HG03460 (cell line): ENCODE results near the gene IFIT2.
"Not testable (repeated sequence)": the region's sequence is repeated elsewhere in the genome, so short reads cannot be mapped to it uniquely, and the experiment has no call there.

Experiments
- ATAC-seq: cut with Tn5 transposase; IDR thresholded peaks from one replicate; pipeline ENCODE4 v1.9.1; 2021; ENCODE audit not compliant: unreplicated experiment

The IFIT2 gene

DNA sequence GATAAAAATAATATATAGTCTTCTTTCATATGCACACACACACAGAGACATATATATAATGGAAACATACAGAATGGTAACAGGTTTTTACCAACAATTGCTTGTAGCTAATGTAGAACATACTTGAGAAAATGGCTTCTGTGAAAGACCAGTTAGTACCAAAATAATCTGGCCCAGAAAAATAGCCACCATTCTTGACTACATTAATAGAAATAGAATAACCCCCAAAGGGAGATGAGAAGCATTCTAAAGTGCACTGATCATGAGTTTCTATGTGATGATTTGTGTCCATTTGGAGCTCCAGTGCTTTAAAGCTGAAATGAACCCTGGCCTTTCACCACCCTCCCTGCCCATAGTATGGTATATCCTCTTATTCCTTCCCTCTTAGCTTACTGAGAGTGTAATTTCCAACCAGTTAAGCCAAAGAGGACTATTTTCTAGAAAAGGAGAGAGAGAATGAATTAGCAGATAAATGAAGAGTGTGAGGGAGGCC is 22.9 kb upstream of the IFIT2 start:
- no peak for ATAC-seq

DNA sequence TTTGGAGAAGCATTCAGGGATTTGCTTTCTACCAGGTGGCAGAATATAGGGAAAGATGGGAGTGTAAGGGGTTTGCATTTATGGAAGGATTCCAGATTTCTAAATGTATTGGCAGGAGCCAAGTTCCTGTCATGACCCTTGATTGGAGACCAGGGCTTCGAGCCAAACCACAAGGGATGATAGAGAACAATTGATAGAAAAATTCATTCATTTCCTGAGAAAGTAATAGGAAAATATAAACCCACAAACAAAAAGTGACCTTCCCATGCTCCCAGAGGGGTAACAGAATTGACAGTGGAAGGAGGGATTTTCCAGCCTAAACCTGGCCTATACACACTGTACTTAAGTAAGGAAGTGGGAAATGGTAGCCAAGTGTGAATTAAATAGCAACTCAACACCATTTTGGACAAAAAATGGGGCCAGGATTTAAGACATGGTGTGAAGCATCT is 22.4 kb upstream of the IFIT2 start:
- ATAC-seq: no peak

DNA sequence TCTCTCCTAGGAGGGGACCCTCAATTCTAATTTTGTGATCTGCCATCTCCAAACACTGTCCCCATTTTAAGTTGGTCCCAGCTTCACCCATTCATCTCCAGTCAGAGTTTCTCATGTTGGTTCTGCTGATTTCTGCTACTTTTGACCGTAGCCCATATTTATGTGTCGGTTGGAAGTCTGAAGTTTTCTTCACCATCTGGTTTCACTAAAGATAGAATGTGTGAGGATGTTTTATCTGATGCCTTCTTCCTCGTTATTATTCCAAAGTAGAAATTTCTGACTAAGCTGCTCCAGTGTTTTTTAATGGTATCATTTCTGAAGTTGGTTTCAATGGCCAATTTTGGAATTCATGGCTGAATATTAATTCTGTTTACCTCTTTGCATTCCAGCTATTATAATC is 21.3 kb upstream of the IFIT2 start:
- ATAC-seq: no peak

DNA sequence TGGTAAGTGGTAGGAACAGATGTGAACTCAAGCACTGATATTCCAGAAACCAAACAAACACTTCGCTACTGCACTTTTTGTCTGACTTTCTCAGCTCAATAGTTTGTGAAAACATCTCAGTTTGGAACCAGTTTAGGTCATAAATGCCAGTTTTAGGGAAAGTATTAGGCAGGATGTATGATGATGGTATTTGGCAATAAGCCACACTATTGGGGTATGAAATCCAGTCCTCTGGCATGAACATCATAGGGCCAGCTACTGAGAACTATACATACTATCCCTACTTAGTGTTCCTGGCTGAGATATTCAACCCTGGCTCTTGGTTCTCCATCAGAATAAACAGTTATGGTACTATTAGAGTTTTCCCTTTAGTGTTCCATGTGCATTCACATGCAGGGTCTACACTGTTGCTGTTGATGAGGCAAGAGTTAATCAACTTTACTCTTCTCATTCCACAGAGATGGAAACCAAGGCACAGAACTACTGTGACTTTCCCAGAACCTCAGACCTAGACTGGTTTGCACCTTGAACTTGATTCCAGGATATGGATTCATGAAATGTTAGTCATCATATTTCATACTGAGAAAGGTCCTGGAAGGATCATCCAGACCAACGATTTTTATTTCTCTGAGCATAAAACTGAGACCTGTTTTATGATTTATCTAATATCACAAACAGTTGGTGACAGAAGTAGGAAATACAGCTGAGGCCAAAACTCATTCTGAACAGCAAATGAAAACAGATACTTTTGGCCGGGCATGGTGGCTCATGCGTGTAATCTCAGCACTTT is 20.0 kb upstream of the IFIT2 start:
- ATAC-seq: no peak

DNA sequence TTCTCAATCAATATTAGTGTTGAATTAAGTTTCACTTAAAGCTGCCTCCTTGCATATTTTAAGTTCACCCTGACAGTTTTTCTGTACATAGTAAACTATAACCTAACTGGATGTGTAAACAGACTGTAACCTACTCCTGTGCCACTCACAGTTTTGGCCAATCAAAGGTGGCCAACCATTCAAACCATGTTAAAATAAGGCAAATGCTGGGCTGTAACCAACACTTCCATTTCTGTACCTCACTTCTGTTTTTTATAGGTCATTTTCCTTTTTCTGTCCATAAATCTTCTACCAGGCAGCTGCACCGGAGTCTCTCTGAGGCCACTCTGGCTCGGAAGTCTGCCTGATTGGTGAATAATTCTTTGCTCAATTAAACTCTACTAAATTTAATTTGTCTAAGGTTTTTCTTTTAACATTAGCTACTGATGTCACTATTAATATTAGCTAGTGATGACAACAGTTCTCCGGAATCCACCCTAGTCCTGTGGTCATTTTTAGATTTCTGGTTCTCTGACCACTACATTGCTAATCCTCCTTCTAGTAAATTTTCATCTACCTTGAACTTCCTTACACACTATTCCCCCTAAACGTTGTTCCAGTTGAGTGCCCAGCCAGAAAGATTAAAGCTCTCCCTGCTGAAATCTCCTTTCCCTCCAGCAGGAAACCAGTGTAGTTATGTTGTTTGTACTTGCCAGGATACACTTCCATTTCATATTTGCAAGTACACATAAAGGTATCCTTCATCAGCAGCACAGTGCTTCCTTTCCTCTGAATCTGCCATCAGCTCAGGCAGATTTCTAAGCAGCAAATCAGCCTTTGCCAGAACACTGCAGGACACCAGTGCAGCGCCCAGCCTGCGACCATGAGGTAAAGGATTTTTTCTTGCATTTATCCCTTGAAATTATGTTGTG is 18.6 kb upstream of the IFIT2 start:
- no peak for ATAC-seq

DNA sequence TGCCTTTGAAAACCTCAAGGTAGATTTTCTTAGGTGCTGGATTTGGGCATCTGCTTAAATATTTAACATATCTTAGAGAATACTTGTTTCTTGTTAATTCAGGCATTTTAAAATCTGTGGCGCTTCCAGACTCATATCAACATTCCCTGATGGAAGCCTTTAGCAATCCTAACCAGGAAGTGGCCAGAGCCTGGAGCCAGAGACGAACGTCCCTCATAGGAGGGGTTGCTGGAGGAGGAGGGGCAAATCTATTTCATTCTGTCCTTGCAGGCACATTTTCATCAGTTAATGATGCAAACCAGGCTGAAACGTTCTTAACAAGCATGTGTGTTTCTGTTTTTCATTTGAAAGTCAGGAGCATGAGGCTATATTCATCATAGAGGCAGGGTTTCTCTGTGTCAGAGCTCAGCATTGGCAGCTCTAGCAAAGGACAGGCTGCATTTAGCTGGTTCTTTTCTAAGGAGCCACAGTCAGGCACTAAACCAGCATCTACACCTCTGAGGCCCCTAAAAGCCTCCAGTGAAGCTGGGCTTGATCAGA is 17.8 kb upstream of the IFIT2 start:
- ATAC-seq: no peak

DNA sequence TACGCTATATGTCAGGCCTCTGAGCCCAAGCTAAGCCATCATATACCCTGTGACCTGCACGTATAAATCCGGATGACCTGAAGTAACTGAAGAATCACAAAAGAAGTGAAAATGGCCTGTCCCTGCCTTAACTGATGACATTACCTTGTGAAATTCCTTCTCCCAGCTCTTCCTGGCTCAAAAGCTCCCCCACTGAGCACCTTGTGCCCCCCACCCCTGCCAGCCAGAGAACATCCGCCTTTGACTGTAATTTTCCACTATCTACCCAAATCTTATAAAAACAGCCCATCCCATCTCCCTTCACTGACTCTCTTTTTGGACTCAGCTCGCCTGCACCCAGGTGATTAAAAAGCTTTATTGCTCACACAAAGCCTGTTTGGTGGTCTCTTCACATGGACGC is 17.1 kb upstream of the IFIT2 start:
- ATAC-seq: not testable (repeated sequence)

DNA sequence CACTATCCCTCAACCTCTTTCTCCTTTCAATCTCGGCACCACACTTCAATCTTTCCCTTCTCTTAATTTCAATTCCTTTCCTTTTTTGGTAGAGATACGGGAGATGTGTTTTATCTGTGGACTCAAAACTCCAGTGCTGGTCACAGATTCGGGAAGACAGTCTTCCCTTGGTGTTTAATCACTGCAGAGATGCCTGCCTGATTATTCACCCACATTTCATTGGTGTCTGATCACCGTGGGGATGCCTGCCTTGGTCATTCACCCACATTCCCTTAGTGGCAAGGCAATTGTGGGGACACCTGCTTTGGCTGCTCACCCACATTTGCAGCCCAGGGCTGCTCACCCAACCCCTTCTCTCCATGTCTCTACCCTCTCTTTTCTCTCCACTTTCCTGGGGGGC is 16.5 kb upstream of the IFIT2 start:
- not testable (repeated sequence) for ATAC-seq

DNA sequence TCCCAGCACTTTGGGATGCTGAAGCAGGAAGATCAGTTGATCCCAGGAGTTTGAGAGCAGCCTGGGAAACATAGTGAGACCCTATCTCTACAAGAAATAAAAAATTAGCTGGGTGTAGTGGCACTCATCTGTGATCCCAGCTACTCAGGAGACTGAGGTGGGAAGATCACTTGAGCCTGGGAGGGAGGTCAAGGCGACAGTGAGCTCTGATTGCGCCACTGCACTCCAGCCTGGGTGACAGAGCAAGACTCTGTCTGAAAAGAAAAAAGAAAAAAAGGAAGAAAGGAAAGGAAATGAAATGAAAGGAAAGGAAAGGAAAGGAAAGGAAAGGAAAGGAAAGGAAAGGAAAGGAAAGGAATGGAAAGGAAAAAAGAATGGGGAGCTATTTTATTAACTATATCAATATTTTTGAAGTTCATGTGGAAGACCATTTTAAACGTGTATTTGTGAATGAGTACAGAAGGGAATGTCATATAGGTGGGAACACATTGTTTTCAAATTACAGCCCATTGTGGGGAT is 7.1 kb upstream of the IFIT2 start:
- no peak for ATAC-seq

DNA sequence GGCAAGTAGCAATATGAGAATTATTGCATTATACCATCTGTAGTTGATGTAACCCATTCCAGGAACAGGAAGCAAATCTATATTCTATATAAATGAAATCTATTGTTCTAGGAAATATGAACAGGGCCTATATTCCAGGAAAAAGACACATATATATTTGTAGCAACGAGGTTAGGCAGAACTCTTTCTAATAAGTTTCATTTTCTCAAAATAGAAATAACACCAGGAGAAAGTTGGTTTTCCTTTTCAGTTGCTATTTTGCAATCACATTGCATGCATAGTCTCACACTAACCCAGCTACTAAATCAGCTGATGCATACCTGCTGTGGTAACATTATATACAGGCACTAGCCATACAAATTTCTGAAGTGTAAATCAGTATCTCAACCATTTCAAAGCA is 6.2 kb upstream of the IFIT2 start:
- no peak for ATAC-seq

DNA sequence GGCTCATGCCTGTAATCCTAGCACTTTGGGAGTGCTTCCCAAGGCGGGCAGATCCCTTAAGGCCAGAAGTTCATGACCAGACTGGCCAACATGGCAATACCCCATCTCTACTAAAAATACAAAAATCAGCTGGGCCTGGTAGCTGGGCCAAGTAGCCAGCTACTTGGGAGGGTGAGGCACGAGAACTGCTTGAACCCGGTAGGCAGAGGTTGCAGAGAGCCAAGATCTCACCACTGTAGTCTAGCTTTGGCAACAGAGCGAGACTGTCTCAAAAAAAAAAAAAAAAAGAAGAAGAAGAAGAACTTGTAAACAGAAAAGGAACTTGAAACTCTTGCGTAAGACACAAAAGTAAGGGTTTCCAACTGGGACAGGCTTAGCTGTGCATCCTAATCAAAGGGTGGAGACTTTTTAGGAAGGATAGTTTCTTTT is 5.6 kb upstream of the IFIT2 start:
- ATAC-seq: no peak

DNA sequence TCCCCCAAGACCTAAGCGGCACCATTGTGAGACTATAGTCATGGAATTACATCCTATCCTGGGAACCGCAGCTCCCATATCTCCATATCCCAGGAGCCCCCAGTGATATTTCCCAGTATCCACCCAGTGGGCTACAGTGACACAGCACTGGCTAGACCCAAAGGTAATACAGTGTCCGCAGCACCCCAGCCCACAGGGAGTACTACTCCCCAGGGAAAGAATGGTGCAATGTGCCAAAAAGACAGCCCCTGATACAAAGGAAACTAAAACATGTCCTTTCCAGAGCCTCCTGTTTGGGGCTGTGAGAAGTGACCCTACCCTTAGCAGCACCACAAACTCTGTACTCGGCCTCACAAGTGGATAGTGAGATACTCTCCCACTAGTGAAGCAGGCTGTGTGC is 4.5 kb upstream of the IFIT2 start:
- no peak for ATAC-seq

DNA sequence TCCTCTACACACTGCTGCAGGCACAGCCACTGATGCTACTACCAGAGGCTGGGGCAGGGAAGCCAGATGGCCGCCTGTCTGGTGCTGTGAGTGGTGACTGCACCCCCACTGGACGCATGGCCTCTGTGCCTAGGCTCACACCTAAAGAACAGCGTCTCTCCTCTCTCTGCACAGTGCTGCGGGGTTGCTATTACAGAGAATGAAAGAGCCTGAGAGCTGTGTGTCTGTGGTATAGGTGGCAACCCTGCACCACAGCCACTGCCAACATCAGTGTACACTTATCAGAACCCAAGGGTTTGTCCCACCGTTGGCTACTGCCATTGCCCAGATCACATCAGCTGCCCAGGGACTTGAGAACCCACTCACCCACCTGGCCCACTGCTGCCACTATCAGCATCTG is 4.1 kb upstream of the IFIT2 start:
- no peak for ATAC-seq

DNA sequence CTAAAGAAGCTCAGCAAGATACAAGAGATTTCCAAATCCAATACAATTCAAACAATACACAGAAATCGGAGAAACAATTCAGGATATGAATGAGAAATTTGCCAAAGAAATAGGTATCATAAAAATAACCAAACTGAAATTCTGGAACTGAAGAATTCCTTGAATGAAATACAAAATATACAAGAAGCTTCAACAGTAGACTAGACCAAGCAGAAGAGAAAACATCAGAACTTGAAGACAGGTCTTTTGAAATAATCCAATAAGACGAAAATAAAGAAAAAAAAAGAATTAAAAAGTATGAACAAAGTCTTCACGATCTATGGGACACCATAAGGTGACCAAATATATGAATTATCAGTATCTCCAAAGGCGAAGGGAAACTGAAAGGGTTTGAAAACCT is 2.8 kb upstream of the IFIT2 start:
- no peak for ATAC-seq

DNA sequence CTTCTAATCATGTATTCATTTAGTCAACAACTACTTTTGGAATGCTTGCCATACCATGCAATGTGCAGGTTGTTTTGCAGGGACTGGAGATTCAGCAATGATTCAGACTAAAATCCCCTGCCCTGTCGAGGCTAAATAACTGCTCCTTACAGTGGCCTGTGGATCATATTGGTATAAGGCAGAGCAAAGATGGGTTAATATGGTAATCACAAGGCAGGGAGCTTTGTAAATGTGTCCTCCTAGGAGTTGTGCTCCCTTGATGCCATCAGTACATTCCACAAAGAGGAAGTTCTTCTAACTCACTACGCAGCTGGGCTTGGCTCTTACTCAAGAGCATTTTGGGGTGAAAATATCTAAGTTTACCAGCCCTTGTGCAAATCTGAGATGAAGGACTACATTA is 614 bp upstream of the IFIT2 start:
- ATAC-seq: no peak

DNA sequence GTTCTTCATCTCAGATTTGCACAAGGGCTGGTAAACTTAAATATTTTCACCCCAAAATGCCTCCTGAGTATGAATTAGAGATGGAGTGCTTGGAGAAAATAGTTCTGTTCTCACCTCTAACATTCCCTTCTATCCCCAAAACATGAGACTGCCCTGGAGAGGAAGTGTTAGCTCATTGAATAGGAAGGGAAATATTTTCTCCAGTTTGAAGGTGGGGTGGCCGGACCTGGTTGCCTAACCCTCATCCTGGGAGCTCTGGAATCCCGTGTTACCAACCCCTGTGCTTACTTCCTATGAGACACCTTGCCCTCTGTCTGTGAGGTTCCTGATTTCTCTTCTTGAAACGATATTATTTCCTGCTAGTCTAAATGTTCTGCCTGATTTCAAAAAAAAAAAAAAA is 779 bp downstream of the IFIT2 start:
- no peak for ATAC-seq

DNA sequence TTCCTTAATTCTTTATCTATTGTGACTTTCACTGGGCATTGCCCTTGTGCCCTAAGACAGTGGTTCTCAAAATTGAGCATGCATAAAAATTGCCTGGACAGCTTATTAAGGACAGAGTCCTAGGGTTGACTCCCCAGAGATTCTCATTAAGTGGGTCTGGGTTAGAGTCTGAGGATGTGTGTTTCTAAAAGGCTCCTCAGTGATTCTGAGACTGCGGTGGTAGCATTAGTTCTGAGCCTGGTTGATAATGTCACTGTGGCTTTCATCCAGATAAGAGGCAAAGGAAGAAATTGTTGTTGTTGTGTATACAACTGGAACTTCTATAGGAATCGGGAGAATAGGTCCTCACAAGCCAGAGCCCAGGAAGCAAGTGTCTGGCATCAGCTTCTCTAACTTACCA is 1.3 kb downstream of the IFIT2 start:
- ATAC-seq: no peak

DNA sequence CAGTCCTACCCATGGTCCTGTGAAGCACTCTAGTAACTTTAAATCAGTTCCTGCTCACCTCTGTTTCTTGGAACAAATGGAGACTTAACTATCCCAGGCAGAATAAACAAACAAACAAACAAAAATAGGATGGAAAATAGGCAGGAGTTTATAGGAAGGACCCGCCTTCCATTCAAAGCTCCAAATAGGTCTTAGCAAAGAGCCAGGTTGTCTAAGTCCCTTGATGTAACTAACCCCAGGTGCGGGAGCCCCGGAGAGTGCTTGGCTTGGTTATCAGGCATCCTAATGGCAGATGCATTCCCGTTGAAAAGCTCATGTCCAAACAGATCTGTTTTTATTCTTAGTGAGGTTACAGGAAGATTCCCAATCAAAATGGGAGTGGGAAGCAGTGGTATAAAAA is 2.2 kb downstream of the IFIT2 start:
- no peak for ATAC-seq

DNA sequence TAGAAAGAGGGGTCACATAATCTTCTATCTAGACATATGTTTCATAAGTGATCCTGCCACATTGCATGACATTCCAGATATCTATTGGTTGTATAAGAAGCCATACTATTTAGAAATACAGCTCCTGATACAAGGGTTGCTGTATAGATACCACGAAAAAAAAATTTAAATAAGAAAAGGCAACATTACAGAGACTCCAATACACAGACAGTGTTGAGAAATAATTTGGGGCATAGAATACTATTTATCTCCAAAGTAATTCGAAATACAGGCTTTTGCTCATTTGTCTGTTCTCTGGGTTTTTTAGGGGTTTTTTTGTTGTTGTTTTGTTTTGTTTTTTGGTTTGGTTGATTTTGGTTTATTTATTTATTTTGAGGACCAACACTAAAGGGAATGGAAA is 2.6 kb downstream of the IFIT2 start:
- no peak for ATAC-seq

DNA sequence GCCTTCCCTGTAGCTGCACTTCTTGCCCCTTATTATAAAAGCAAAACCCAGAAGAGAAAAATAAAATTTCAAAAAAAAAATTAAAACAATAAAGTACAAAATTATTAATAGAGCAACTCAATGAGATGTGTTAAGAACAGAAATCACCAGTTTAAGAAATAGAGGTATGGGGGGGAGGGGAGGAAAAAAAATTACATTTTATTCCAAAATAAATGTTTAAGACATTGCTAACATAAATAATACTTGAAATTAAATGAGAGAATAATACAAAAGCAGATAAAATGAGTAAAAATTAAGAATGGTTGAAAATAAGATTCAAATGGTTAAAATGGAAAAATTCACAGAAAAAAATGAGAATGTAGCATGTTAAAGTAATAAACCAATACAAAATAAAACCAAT is 3.1 kb downstream of the IFIT2 start:
- ATAC-seq: no peak

DNA sequence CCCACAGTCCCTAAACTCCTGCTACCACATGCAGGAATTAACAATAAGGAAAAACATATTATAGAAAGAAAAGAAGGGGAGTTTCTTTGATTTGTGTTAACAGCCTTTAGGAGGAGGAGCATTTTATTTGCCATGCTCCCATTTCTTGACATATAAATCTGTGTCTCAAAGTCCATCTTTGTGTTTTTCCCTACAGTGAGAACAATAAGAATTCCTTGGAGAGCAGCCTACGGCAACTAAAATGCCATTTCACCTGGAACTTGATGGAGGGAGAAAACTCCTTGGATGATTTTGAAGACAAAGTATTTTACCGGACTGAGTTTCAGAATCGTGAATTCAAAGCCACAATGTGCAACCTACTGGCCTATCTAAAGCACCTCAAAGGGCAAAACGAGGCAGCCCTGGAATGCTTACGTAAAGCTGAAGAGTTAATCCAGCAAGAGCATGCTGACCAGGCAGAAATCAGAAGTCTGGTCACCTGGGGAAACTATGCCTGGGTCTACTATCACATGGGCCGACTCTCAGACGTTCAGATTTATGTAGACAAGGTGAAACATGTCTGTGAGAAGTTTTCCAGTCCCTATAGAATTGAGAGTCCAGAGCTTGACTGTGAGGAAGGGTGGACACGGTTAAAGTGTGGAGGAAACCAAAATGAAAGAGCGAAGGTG is 4.1 kb downstream of the IFIT2 start:
- ATAC-seq: no peak
